DMS53 treated with DMSO at 0.1 percent for 48 hours (cell line): ENCODE results near the gene HOXD9.

ENCODE experiments used
- DNase-seq: peaks from one replicate; lab custom pipeline; 2025; ENCODE audit not compliant: unreplicated experiment; lab: John Stamatoyannopoulos, UW

Gene HOXD9

GRCh38 chr2:176152350-176153181 is 30.0 kb downstream of the HOXD9 start:
- DNase-seq: no peak

DNA sequence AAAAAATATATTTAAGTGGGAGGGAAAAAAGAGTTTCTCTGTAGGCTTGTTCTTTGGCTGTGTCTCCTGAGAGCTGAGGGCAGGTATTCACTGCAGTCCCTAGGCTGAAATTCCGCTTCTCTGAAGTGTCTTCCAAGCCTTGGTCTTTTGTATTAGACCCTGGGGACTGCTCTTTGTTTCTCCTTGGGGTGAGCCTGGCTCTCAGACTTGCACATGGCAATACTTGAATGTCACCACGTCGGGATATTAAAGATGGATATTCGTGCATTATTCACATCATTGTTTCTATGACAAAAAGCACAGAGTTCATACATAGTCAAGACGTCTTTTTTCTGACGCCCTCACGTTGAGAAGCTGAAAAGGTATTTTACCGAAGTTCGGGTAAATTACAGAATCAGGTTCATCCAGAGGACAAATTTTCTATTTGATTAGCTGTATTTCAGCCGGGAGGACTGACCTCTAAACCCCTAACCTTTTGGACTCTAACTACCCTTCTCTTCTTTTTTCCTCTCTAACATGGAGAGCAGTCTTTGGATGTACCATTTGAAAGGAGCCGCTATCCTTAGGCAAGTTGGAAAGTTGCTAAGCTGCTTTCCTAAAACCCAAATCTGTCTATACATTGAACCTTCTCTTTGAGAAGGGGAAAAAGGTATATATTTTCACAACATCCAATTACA is 32.2 kb downstream of the HOXD9 start:
- no peak for DNase-seq

GRCh38 chr2:176155356-176156044 is 33.0 kb downstream of the HOXD9 start:
- no peak for DNase-seq

DNA sequence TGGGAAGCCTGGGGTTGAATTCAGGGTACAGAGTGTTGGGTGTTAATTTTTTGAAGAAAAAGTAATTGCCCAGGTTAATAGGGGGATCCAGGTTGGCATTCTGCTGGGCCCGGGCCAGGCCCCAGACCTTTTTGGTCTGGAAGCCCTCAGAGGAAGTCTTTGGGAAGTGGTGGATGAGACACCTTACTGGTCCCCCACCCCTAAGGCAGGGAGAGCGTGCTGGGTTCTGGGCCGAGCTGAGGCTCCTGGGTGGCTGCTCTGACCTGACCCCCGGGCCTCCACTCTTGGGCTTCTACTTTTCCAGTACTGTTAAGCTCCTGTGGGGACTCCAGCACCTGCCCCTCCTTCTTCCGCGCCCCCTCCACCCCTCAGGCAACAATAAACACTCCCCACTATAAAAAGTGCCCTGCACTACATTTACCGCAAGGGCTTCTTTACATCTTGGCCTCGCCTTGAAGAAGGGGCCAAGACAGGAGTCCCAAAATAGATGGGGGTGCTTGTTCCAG is 33.8 kb downstream of the HOXD9 start:
- no peak for DNase-seq

GRCh38 chr2:176156807-176157498 is 34.4 kb downstream of the HOXD9 start, which contains the start of gene HOXD3:
TSS of gene HOXD3 (plus strand) at chr2:176157307. CDS start at chr2:176169115, 11,808 bp downstream.
- no peak for DNase-seq

DNA sequence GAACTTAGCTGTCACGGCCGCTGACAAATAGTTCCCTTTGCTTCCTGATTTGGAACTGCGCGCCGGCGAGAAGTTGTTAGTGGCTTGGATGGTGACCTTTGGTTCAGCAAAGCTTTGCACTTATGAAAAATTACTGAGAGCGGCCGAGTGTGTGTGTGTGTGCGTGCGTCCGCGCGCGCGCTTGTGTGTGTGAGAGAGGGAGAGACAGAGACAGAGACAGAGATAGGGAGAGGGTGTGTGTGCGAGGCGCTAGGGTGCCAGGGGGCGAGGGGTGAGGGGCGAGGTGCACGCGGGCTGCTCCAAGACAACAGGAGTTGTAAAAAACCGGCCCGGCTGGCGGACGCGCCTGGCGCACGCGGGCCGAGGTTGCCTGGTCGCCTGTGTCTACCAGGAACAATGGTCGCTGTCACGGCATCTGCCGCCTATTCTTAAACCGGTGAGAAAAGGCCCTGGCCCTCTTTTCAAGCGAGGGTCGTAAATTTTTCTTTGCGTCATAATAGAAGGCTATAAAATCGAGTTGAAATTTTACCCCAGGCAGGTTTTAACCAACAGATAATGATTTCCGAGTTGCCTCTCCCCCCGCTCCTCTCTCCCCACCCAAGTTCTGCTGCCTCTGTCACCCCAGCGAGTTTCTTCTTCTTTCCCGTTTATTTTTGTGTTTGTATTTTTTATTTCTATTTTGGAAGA is 35.1 kb downstream of the HOXD9 start:
- DNase-seq: peak; percentile 79

- DNase-seq: peak; percentile 59
Measured at GRCh38 chr2:176158186-176158591, 35.7 kb downstream of the HOXD9 start.

GRCh38 chr2:176158855-176159662 is 36.5 kb downstream of the HOXD9 start:
- no peak for DNase-seq

GRCh38 chr2:176159663-176160250 is 37.2 kb downstream of the HOXD9 start:
- DNase-seq: peak; percentile 28

- no peak for DNase-seq
Measured at GRCh38 chr2:176160251-176160985, 37.9 kb downstream of the HOXD9 start.

- DNase-seq: no peak
Measured at GRCh38 chr2:176160986-176161824, 38.7 kb downstream of the HOXD9 start.

DNA sequence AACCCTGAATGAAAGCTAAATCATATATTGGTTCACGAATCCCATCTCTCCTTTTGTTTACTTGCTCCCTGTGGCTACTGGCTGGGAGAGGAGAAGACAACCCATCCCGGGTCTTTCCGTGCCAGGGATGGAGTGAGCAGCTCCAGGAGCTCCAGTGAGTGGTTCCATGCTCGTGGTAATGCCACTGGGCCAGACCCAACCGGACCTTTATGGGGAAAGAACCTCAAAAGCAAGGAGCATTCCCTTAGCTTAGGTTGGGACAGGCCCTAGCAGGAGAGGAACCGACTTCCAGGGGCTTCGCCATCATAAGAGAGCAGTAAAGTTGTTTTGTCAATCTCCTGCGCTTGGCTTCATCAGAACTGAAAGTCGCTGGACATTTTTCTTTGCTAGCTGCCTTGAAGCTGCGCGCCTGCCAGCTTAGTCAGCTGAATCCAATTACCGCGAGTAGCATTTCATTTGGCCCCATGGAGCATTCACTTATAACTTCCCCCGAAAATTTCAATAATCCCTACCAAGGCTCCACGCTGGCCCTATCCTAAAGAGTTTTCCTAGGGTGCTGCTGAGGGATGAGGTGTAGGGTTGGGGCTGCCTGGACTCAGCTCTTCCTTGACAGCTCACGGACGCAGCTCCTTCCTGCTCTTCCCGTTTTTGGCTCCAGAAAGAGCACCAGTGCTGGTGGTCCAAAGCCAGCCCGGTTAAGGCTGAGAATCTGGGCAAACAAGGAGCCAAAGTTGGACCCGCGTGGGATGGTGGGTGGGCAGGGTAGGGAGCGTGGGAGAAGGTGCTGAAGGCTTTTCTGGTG is 39.5 kb downstream of the HOXD9 start:
- DNase-seq: no peak

DNA sequence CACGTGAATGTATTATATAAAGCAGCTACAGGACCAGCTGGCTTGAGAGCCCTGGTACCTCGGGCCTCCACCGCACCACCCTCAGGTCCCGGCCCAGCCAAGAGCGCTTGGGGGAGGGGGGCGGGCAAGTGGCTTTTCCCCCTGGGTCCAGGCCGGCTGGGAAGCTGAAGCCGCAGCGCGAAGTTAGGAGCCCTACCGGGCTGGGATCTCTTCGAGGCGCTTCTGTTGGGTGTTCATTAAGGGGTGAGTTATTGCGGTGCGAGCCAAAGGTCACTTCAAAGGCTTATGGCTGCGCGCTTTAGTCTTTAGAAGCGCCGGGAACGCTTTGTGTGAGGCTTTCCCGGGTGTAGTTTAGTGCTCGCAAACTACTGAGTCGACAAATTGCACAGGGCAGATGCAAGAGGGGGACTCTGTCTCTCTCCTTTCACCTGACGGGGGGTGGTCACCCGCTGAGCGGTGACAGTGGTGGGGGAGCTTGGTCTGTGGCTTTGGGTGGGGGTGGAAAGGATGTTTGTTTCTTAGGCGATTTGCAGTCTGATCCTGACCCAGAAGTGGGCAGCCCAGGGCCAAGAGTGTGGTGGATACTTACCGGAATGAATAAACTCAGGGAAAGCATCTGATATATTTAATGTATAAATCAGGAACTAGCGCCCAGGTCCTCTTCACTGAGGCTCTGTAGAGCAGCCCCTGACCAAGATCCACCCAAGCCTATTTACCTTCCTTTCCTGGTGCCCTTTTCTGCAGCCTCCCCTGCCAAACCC is 40.6 kb downstream of the HOXD9 start:
- DNase-seq: no peak

- DNase-seq: no peak
Measured at GRCh38 chr2:176163672-176164056, 41.1 kb downstream of the HOXD9 start.

- no peak for DNase-seq
Measured at GRCh38 chr2:176164201-176164600, 41.7 kb downstream of the HOXD9 start.
